ENCODE data around the gene GFRA1. TPM values are rescaled to one million over a fixed set of nuclear protein-coding genes. Genes with fewer than 3 reads are reported as not detected.

GFRA1 gene
- polyA plus RNA-seq, 3 donors: not detected

GRCh38 chr10:116274064-116274904 lies 1.3 kb upstream of the GFRA1 start:
- peaks cover 0 to 6% of the 10 kb centered on the region in 2 donors for H3K36me3 Mint-ChIP-seq
- no peak for DNase-seq
- H3K79me2 ChIP-seq (ENCODE audit: insufficient read depth, low read length): no peaks in the 10 kb centered on the region
- H3K27me3 Mint-ChIP-seq (ENCODE audit: low read depth in 3 of 3): peaks cover 65 to 83% (median 71%) of the 10 kb centered on the region in 3 donors
- H3K9me3 Mint-ChIP-seq: peaks cover 0 to 14% (median 7%) of the 10 kb centered on the region in 7 donors
- H3K4me1 Mint-ChIP-seq: peaks cover 14% of the 10 kb centered on the region
- no peak overlapping the region for H3K27ac Mint-ChIP-seq
- H3K4me3 ChIP-seq (replicated peaks in 1 of 3; ENCODE audit: low read depth in 2 of 3, low read length in 3 of 3): no peak overlapping the region
- H3K27me3 ChIP-seq (ENCODE audit: control insufficient read depth in 2 of 2, insufficient read depth in 2 of 2, low read length in 2 of 2): peaks cover 53 to 86% of the 10 kb centered on the region in 2 donors
- intact Hi-C loops (cut with micrococcal nuclease): no loop called here
- H3K9ac ChIP-seq (ENCODE audit: insufficient read depth, low read length, poor library complexity, severe bottlenecking): no peak overlapping the region
- no peak overlapping the region for H2AFZ ChIP-seq (ENCODE audit: insufficient read depth, low read depth, low read length, poor library complexity, severe bottlenecking)
- H3K9me3 ChIP-seq (replicated peaks in 1 of 2; ENCODE audit: control insufficient read depth in 1 of 2, insufficient read depth in 1 of 2, low read length in 2 of 2): peaks cover 0 to 11% of the 10 kb centered on the region in 2 donors
- peaks cover 0 to 10% of the 10 kb centered on the region in 2 donors for H3K4me1 ChIP-seq (ENCODE audit: control insufficient read depth in 1 of 2, insufficient read depth in 2 of 2, low read length in 2 of 2)
- no peak overlapping the region for H3K4me2 ChIP-seq (replicated peaks; ENCODE audit: extremely low read depth, low read length, poor library complexity, severe bottlenecking)
- no peak overlapping the region for H3K27ac ChIP-seq (ENCODE audit: low read depth in 1 of 2, low read length in 2 of 2)
- peak overlapping the region; percentile 27 to 88 for H3K4me3 Mint-ChIP-seq
- H4K20me1 ChIP-seq (ENCODE audit: insufficient read depth, low read length): no peaks in the 10 kb centered on the region
- TF ChIP-seq, protein P1, sequence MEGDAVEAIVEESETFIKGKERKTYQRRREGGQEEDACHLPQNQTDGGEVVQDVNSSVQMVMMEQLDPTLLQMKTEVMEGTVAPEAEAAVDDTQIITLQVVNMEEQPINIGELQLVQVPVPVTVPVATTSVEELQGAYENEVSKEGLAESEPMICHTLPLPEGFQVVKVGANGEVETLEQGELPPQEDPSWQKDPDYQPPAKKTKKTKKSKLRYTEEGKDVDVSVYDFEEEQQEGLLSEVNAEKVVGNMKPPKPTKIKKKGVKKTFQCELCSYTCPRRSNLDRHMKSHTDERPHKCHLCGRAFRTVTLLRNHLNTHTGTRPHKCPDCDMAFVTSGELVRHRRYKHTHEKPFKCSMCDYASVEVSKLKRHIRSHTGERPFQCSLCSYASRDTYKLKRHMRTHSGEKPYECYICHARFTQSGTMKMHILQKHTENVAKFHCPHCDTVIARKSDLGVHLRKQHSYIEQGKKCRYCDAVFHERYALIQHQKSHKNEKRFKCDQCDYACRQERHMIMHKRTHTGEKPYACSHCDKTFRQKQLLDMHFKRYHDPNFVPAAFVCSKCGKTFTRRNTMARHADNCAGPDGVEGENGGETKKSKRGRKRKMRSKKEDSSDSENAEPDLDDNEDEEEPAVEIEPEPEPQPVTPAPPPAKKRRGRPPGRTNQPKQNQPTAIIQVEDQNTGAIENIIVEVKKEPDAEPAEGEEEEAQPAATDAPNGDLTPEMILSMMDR (IDR thresholded peaks at IDR 0.05): no peak
- 2% methylated on average over 28 of the region's 49 CpGs for WGBS (ENCODE audit: insufficient coverage)
- no peaks in the 10 kb centered on the region for H3K36me3 ChIP-seq (replicated peaks in 1 of 2; ENCODE audit: control insufficient read depth in 1 of 2, insufficient read depth in 2 of 2, low read length in 2 of 2)

DNA sequence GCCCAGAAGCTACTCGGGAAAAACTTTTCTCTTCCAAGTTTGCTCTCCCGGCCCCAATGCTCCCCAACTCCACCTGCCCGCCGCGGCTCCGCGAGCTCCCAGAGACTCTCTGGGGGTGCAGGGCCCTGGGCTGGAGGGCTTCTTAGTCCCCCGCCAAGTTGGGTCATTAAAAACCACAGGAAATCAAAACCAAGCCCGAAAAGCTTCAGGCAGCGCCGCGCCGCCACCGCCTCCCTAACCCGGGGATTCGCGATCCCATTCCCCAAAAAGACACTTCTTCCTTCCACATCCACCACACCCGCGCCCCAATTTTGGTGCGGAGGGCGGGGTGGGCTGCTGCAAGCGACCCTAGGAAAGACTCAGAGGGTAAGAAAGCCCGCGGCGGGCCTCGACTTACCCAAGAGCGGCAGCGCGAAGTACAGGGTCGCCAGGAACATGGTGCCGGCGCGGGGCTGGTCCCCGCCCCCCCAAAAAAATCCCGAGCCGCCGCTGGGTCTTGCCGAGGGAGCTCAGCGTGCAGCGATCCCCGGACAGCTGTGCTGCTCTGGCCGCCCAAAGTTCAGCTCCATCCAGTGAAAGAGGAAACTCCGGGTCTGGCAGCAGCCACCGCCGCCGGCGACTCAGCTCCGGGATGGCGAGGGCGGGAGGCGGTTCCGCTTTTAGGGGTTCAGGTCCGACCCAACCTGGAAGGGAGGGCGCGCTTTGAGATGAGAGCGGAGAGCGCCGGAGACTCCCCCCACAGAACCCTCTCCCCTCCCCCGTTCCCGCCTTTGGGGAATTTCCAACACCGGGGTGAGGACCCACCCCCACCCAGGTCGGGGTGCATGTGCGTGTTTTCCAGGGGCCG lies 1.2 kb downstream of the GFRA1 start:
- H3K4me3 Mint-ChIP-seq: peak overlapping the region in 1 of 2 donors; percentile 76
- H3K4me3 ChIP-seq (replicated peaks in 1 of 3; ENCODE audit: low read depth in 2 of 3, low read length in 3 of 3): no peak overlapping the region

More for the DNA sequence above, 1.2 kb downstream of the GFRA1 start:
- no peak overlapping the region for H3K27ac ChIP-seq (ENCODE audit: low read depth in 1 of 2, low read length in 2 of 2)
- no peaks in the 10 kb centered on the region for H4K20me1 ChIP-seq (ENCODE audit: insufficient read depth, low read length)
- WGBS (ENCODE audit: insufficient coverage): under 1% methylated on average over 47 of the region's 64 CpGs
- Mint-ChIP-seq H3K4me1 (peaks cover 14% of the 10 kb centered on the region), H3K27me3 (ENCODE audit: low read depth in 3 of 3) (peaks cover 71 to 87% (median 82%) of the 10 kb centered on the region in 3 donors), H3K36me3 (peaks cover 0 to 6% of the 10 kb centered on the region in 2 donors), H3K27ac (no peak overlapping the region), H3K9me3 (peaks cover 0 to 14% (median 7%) of the 10 kb centered on the region in 7 donors)
- peaks cover 0 to 11% of the 10 kb centered on the region in 2 donors for H3K9me3 ChIP-seq (replicated peaks in 1 of 2; ENCODE audit: control insufficient read depth in 1 of 2, insufficient read depth in 1 of 2, low read length in 2 of 2)
- H3K79me2 ChIP-seq (ENCODE audit: insufficient read depth, low read length): no peaks in the 10 kb centered on the region
- H3K4me2 ChIP-seq (replicated peaks; ENCODE audit: extremely low read depth, low read length, poor library complexity, severe bottlenecking): no peak overlapping the region
- no peak overlapping the region for H2AFZ ChIP-seq (ENCODE audit: insufficient read depth, low read depth, low read length, poor library complexity, severe bottlenecking)
- intact Hi-C loops (cut with micrococcal nuclease): no loop called here
- H3K9ac ChIP-seq (ENCODE audit: insufficient read depth, low read length, poor library complexity, severe bottlenecking): no peak overlapping the region
- peak in 1 of 3 donors; percentile 21 for DNase-seq
- no peaks in the 10 kb centered on the region for H3K36me3 ChIP-seq (replicated peaks in 1 of 2; ENCODE audit: control insufficient read depth in 1 of 2, insufficient read depth in 2 of 2, low read length in 2 of 2)
- H3K4me1 ChIP-seq (ENCODE audit: control insufficient read depth in 1 of 2, insufficient read depth in 2 of 2, low read length in 2 of 2): peaks cover 0 to 10% of the 10 kb centered on the region in 2 donors
- peaks cover 52 to 87% of the 10 kb centered on the region in 2 donors for H3K27me3 ChIP-seq (ENCODE audit: control insufficient read depth in 2 of 2, insufficient read depth in 2 of 2, low read length in 2 of 2)
- TF ChIP-seq, protein P1 (IDR thresholded peaks at IDR 0.05): no peak

All from CD14-positive monocyte (primary cell).